Activated naive CD8-positive, alpha-beta T cell treated with anti-CD3 and anti-CD28 coated beads, Interleukin-2, amount 10 ng/mL, durations not matched to agents 7 days and 5 days (primary cell): ENCODE data around the gene OR5B17. TPM values are rescaled to one million over a fixed set of nuclear protein-coding genes. Genes with fewer than 3 reads are reported as not detected.

ENCODE experiments used
- total RNA-seq, 2 experiments: library from RNA; stranded (reverse); gene quantifications; one replicate each; pipeline ENCODE4 v1.2.3, GENCODE V29; 2021

OR5B17 gene
- total RNA-seq, 2 experiments from 2014 or later, result not detected

Other genes with a start within 250 kb of the OR5B17 start
- not detected for gene OR9I1, start 233.5 kb downstream of the OR5B17 start, total RNA-seq
- not detected for gene OR9Q2, start 170.0 kb downstream of the OR5B17 start, total RNA-seq
- gene OR1S2, start 154.9 kb downstream of the OR5B17 start, total RNA-seq, result not detected
- gene OR1S1, start 146.3 kb downstream of the OR5B17 start, total RNA-seq, result not detected
- gene OR10Q1, start 130.2 kb downstream of the OR5B17 start, total RNA-seq, result not detected
- gene OR10W1, start 90.8 kb downstream of the OR5B17 start, total RNA-seq, result not detected
- not detected for gene OR5B3, start 47.8 kb upstream of the OR5B17 start, total RNA-seq
- not detected for gene OR5B2, start 69.1 kb upstream of the OR5B17 start, total RNA-seq
- not detected for gene OR5B12, start 83.2 kb upstream of the OR5B17 start, total RNA-seq
- gene OR5B21, start 149.0 kb upstream of the OR5B17 start, total RNA-seq, result under 1 TPM; 0.45 to 0.89 TPM
- 100 to 1,000 TPM; 145 to 159 TPM for gene LPXN, start 216.8 kb upstream of the OR5B17 start, total RNA-seq
- gene ZFP91, start 220.0 kb upstream of the OR5B17 start, total RNA-seq, result 10 to 100 TPM; 52.8 to 54.2 TPM